Activated T-cell treated with anti-CD3 and anti-CD28 coated beads, Interleukin-2, amount 50 U/mL, for 72 hours (primary cell): ENCODE results near the gene SELENON. TPM values are rescaled to one million over a fixed set of nuclear protein-coding genes. Genes with fewer than 3 reads are reported as not detected.
A peak's percentile ranks its signal among the peaks of the same experiment; 100 is the strongest.

Source experiments
- ATAC-seq, 2 donors: fragments of 150-1000 bp; cut with Tn5 transposase; replicated peaks in 1 of 2; 2 replicates each; pipeline ENCODE4 v1.10.0; 2021; ENCODE audit warnings: moderate library complexity in 2 of 2, mild to moderate bottlenecking in 1 of 2
- DNase-seq, 2 donors: peaks; one replicate each; pipeline ENCODE4 v3.0.0; 2021 to 2022; ENCODE audit warnings: mixed read lengths in 1 of 2
- H3K27ac Mint-ChIP-seq: one replicate; pipeline ENCODE4 v1.8.0; 2022; ENCODE audit warnings: mild to moderate bottlenecking, moderate library complexity, mixed read lengths
- H3K27me3 Mint-ChIP-seq: one replicate; pipeline ENCODE4 v1.8.0; 2022; ENCODE audit warnings: low read depth, mixed read lengths
- H3K36me3 Mint-ChIP-seq, 2 donors: one replicate each; pipeline ENCODE4 v1.8.0; 2022; ENCODE audit warnings: mixed read lengths in 2 of 2, mild to moderate bottlenecking in 1 of 2; ENCODE audit not compliant: insufficient read depth in 2 of 2
- H3K4me1 Mint-ChIP-seq: one replicate; pipeline ENCODE4 v1.8.0; 2022; ENCODE audit warnings: low read depth, mixed read lengths
- H3K4me3 Mint-ChIP-seq, 2 donors: one replicate each; pipeline ENCODE4 v1.8.0; 2022; ENCODE audit warnings: mild to moderate bottlenecking in 2 of 2, mixed read lengths in 2 of 2, moderate library complexity in 2 of 2
- H3K9me3 Mint-ChIP-seq, 2 donors: one replicate each; pipeline ENCODE4 v1.8.0; 2022; ENCODE audit warnings: mixed read lengths in 2 of 2
- total RNA-seq, 2 donors: library from RNA; stranded (reverse); gene quantifications; one replicate each; pipeline ENCODE4 v1.2.3, GENCODE V29; 2022

SELENON gene
- total RNA-seq, 2 donors from 2014 or later = 29.5 to 31.1 TPM

DNA sequence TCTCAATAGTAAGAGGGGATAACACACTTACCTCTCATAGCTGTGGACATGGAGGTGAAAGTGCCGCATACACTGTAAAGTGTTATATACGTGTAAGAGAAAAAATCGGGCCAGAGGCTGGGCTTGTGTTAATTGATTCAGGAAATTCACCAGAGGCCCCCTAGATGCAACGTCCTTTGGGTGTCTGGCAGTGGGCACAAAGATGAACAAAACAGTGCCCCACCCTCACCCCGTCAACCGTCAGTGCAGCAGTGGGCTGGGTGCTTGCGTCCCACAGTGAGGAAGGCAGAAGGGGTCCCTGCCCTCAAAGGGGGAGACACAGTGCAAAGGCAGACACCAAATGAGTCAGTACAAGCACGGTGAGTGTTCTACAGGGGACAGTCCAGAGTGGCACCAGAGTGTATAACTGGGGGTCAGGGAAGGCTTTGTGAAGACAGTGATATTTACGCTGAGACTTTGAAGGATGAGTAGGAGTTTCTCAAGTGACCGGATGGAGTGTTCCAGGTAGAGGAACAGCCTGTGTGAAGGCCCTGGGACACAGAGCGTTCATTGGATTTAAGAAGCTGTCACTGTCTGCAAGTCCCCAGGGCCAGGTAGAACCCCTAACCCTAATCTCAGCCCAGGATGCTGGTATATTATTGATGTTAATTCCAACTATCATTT lies 13.2 kb downstream of the SELENON start:
- H3K27me3 Mint-ChIP-seq = no peaks in the 10 kb centered on the region
- ATAC-seq (no peak), DNase-seq (no peak)
- H3K4me3 Mint-ChIP-seq = no peak overlapping the region
- H3K36me3 Mint-ChIP-seq = no peaks in the 10 kb centered on the region
- H3K4me1 Mint-ChIP-seq = peaks cover 12% of the 10 kb centered on the region
- no peak overlapping the region for H3K27ac Mint-ChIP-seq
- no peaks in the 10 kb centered on the region for H3K9me3 Mint-ChIP-seq

DNA sequence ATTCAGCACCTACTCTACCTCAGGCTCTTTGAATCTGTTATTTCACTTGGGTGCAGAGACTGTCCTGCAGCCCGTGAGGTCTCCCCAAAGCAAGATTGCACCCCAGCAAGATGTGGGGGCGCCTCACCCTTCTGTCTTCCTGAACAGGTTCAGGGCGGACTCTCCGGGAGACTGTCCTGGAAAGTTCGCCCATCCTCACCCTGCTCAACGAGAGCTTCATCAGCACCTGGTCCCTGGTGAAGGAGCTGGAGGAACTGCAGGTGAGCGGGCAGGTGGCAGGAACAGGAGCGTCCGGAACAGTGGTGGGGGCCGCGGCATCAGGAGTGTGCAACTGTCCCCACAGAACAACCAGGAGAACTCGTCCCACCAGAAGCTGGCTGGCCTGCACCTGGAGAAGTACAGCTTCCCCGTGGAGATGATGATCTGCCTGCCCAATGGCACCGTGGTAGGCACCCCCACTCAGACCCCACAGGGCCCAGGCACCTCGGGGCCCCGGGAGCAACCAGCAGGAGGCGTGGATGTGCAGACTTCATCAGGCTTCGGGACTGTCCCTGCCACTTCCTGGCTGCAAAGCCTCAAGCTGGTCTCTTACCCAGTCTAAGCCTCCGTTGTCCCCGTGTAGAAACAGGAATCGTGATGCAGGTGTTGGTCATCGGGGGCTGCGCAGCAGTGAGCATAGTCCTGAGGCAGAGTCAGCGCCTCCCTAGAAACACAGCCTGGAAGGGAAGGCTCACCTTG lies 13.9 kb downstream of the SELENON start:
- no peak for DNase-seq
- Mint-ChIP-seq H3K4me3 (no peak overlapping the region), H3K27ac (no peak overlapping the region), H3K36me3 (no peaks in the 10 kb centered on the region), H3K27me3 (no peaks in the 10 kb centered on the region), H3K4me1 (peaks cover 19% of the 10 kb centered on the region), H3K9me3 (no peaks in the 10 kb centered on the region)
- ATAC-seq = no peak

GRCh38 chr1:25814549-25815087 lies 14.6 kb downstream of the SELENON start:
- DNase-seq (no peak), ATAC-seq (no peak)
- H3K27ac Mint-ChIP-seq = no peak overlapping the region
- no peak overlapping the region for H3K4me3 Mint-ChIP-seq
- peaks cover 0 to 3% of the 10 kb centered on the region in 2 donors for H3K36me3 Mint-ChIP-seq
- H3K9me3 Mint-ChIP-seq = no peaks in the 10 kb centered on the region
- peaks cover 26% of the 10 kb centered on the region for H3K4me1 Mint-ChIP-seq
- H3K27me3 Mint-ChIP-seq = no peaks in the 10 kb centered on the region

GRCh38 chr1:25815208-25816111 lies 15.5 kb downstream of the SELENON start:
- DNase-seq (no peak), ATAC-seq (no peak)
- Mint-ChIP-seq H3K36me3 (peaks cover 0 to 3% of the 10 kb centered on the region in 2 donors), H3K27ac (no peak overlapping the region), H3K9me3 (no peaks in the 10 kb centered on the region), H3K4me3 (no peak overlapping the region), H3K4me1 (peaks cover 19% of the 10 kb centered on the region), H3K27me3 (no peaks in the 10 kb centered on the region)

- ATAC-seq (no peak), DNase-seq (no peak)
- H3K36me3 Mint-ChIP-seq = peaks cover 3 to 5% of the 10 kb centered on the region in 2 donors
- H3K4me1 Mint-ChIP-seq = peaks cover 25% of the 10 kb centered on the region
- no peaks in the 10 kb centered on the region for H3K27me3 Mint-ChIP-seq
- no peaks in the 10 kb centered on the region for H3K9me3 Mint-ChIP-seq
- H3K27ac Mint-ChIP-seq = no peak overlapping the region
- H3K4me3 Mint-ChIP-seq = no peak overlapping the region
Measured at GRCh38 chr1:25816112-25816718, 16.2 kb downstream of the SELENON start.

DNA sequence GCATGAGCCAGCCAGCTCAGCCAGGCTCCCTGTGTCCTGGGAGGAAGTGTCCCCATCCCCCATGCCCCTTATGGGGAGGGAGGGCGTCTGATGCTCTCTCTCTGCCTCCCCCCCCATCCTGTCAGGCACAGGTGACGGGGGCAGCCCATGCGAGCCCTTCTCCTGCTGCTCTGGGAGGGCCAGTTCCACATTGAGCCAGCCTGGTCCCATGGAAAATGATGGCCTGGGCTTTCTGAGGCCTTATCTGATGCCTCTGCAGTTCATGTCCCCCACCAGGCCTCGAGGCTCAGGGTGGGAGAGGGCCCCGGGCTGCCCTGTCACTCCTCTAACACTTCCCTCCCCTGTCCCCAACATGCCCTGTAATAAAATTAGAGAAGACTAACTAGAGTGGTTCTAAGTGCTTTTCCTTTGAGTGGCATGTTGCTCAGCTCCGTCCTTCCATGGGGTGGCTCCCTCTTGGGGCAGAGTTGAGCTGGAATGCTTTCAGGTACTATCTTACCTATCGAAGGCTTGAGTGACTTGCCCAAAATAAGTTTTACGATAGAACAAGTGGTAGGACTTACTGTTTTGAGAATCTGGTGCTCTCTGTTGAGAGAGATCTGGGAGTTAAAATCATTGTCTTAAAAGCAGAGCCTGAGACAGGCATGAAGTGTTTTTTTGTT lies 18.0 kb downstream of the SELENON start:
- no peak for DNase-seq
- H3K36me3 Mint-ChIP-seq = peaks cover 3 to 5% of the 10 kb centered on the region in 2 donors

GRCh38 chr1:25818569-25818968 lies 18.6 kb downstream of the SELENON start:
- Mint-ChIP-seq H3K9me3 (no peaks in the 10 kb centered on the region), H3K4me3 (peak overlapping the region; percentile 93 to 99), H3K27ac (peak overlapping the region; percentile 82)

More for the DNA sequence above, 18.0 kb downstream of the SELENON start:
- ATAC-seq = no peak
- H3K4me3 Mint-ChIP-seq = peak overlapping the region; percentile 93 to 99
- no peaks in the 10 kb centered on the region for H3K9me3 Mint-ChIP-seq
- H3K27me3 Mint-ChIP-seq = no peaks in the 10 kb centered on the region
- H3K27ac Mint-ChIP-seq = peak overlapping the region; percentile 15
- H3K4me1 Mint-ChIP-seq = peaks cover 37% of the 10 kb centered on the region

GRCh38 chr1:25819491-25820246 lies 19.7 kb downstream of the SELENON start, which contains the start of gene MTFR1L:
Gene MTFR1L, plus strand, starts transcription at chr1:25819954. Its CDS starts 3,151 bp downstream, at chr1:25823105.
- Mint-ChIP-seq H3K27me3 (no peaks in the 10 kb centered on the region), H3K4me1 (peaks cover 37% of the 10 kb centered on the region)
- peak; percentile 89 to 90 for ATAC-seq

More at GRCh38 chr1:25818569-25818968, 18.6 kb downstream of the SELENON start:
- Mint-ChIP-seq H3K27me3 (no peaks in the 10 kb centered on the region), H3K36me3 (peaks cover 5% of the 10 kb centered on the region in 2 donors), H3K4me1 (peaks cover 37% of the 10 kb centered on the region)
- DNase-seq (no peak), ATAC-seq (no peak)

DNA sequence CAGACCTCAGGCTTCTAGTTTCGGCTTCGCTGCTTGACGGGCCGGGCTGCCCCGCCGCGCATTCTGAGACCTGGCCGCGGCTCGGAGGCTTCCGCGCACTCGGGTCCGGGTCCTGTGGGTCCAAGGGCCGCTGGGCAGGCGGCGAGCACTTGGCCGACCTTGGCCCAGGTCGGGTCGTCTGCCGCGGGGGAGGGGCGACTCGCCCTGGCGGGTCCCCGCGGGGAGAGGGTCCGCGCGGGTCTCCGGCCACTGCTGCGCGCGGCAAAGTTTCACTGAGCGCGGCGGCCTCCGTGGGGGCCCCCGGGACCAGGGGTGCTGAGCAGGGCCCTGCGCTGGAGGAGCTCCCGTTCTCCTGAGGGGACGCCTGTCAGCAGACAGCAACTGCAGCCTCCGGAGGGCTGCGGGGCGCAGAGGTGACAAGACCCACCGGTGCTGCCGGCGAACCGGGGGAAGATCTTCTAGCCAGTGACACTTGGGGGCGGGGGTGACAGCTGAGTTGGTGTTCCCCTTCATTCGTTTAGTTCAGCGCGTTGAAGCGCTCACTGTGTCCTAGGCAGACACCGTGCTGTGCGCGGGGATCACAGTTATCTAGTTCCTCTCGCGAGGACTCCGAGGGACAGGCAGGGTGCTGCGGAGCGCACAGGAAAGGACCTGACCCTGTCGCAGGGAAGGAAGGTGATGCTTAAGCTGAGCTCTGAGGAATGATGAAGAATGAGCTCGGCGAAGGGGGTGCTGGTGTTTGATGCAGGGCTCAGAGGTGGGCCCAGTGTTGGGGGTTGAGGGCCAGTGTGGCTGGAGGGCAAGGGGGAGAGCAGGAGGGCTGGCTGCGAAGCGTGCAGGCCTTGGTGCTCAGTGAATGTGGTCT lies 20.5 kb downstream of the SELENON start:
- peak overlapping the region; percentile 88 for H3K27ac Mint-ChIP-seq
- H3K9me3 Mint-ChIP-seq = no peaks in the 10 kb centered on the region
- peaks cover 5% of the 10 kb centered on the region in 2 donors for H3K36me3 Mint-ChIP-seq
- peak; percentile 70 to 74 for ATAC-seq
- no peaks in the 10 kb centered on the region for H3K27me3 Mint-ChIP-seq
- peaks cover 37% of the 10 kb centered on the region for H3K4me1 Mint-ChIP-seq
- peak; percentile 79 to 82 for DNase-seq
- peak overlapping the region; percentile 93 to 99 for H3K4me3 Mint-ChIP-seq

More at GRCh38 chr1:25819491-25820246, 19.7 kb downstream of the SELENON start, which contains the start of gene MTFR1L:
- peak within 1 kb of the TSS; percentile 93 to 99 for H3K4me3 Mint-ChIP-seq
- H3K36me3 Mint-ChIP-seq = peaks cover 5% of the 10 kb centered on the region in 2 donors
- no peaks in the 10 kb centered on the region for H3K9me3 Mint-ChIP-seq
- peak; percentile 97 to 98 for DNase-seq
- peak within 1 kb of the TSS; percentile 88 for H3K27ac Mint-ChIP-seq

GRCh38 chr1:25821112-25821476 lies 21.1 kb downstream of the SELENON start:
- Mint-ChIP-seq H3K4me3 (peak overlapping the region; percentile 88 to 93), H3K9me3 (no peaks in the 10 kb centered on the region), H3K27ac (peak overlapping the region; percentile 88), H3K27me3 (no peaks in the 10 kb centered on the region), H3K36me3 (peaks cover 5 to 6% of the 10 kb centered on the region in 2 donors), H3K4me1 (peaks cover 37% of the 10 kb centered on the region)
- no peak for ATAC-seq
- no peak for DNase-seq
